ENCODE results near the gene UCN.
"Not testable (repeated sequence)": the region's sequence is repeated elsewhere in the genome, so short reads cannot be mapped to it uniquely, and the experiment has no call there.

Gene UCN

DNA sequence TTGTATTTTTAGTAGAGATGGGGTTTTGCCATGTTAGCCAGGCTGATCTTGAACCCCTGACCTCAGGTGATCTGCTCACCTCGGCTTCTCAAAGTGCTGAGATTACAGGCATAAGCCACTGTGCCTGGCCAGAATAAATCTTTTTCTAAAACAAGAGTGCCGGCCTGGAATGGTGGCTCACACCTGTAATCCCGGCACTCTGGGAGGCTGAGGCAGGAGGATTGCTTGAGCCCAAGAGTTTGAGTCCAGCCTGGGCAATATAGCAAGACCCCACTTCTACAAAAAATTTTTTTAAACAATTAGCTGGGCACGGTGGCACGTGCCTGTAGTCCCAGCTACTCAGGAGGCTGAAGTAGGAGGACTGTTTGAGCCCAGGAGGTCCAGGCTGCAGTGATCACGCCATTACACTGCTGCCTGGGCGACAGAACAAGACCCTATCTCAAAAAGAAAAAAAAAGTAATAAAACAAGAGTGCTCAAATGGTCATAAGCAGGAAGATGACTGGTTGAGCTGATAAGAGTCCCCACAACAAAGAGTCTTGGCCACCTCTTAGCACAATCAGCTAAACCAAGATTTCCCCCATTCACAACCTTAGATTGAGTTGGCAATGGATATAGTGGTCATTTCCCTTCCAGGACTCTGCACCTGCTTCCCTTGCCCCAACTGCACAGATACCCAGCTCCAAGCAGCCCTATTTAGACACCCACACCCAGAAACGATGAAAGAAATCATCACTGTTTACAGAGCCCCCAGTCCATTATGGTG, 5.8 kb upstream of the UCN start:
- DNase-seq = no peak

GRCh38 chr2:27312152-27312551, 3.9 kb upstream of the UCN start:
- DNase-seq = no peak

DNA sequence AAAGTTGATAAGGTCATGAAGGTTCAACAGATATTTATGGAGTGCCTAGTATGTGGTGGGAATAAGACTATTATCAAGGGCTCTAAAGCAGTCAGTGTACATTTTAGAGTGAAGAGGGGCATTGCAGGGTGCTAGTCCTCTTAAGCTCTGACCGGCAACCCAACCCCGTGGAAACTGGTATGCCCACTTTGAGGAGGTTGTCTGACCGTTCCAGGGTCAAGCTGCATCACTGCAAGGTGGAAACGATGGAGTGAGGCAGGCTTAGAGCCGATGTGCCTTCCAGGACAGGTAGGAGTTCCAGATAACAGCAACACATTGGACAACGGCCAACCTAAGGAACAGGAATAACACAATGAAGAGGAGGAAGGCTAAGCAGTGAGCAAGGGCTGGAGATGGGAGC, 1.4 kb upstream of the UCN start:
- no peak for DNase-seq

DNA sequence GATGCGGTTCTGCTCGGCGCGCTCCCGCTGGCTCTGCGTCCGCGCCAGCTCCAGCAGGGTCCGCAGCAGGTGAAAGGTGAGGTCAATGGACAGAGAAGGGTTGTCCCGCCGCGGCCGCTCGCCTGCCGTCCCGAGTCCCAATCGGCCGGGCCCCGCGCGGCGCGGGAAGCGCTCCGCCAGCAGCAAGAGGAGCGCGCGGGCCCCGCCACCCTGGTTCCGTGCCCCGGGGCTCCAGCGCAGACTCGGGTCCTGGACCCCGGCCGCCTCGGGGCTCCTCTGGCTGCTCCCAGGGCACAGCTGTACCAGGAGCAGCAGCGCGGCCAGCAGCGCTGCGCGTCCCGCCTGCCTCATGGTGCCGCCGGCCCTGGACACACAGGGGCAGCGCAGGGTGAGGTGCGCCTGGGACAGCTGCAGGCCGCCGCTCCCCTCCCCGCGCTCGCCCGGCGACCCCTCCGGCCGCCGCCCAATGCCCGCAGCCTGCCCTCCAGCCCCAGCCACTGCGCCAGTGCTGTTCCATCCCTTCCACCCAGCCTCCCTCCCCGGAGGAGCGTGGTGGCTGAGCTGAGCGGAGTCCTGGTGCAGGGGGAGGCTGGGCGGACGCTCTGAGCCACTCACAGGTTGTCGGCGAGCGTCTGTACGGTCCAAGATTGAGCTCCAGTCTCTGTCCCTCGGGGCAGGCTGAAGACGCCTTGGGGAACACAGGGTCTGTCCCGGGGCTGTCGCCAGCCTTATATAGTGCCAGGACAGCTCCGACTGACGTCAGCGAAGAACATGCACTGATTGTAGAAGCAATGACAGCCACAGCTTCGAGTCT, 493 bp downstream of the UCN start:
- DNase-seq = no peak

- DNase-seq = no peak
Measured at GRCh38 chr2:27307287-27307544, 1.0 kb downstream of the UCN start.

DNA sequence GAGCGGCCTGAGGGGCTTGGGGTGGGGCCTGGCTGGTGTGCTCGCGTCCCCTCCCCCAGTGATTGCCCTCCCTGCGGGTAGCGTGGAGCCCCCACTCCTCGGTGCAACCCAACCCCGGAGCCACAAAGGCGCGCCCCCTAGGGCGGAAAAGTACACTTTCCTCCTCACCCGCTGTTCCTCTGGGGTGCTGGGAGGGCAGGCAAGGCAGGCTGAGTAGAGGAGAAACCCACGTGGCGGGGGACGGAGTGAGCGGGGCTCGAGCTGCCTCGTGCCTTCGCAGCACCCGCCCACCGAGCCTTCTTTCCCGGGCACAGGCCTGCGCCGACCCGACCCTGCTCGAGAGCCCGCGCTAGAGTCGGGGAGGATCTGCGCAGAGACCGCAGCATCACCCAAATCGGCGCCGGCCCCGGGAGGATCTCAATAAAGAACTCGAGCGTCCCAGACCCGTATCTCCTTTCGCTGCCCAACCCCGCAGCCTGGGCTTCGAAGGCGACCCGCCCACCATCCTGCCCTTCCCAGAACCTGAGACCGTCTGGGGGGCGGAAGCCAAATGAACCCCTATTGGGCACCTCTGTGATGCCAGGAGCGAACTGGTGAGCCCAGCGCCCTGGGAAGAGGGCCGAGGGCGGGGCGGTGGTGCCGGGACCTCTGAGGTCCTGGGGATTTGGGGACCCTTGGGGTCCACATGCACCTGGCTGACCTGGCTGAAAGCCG, 1.5 kb downstream of the UCN start:
- no peak for DNase-seq

DNA sequence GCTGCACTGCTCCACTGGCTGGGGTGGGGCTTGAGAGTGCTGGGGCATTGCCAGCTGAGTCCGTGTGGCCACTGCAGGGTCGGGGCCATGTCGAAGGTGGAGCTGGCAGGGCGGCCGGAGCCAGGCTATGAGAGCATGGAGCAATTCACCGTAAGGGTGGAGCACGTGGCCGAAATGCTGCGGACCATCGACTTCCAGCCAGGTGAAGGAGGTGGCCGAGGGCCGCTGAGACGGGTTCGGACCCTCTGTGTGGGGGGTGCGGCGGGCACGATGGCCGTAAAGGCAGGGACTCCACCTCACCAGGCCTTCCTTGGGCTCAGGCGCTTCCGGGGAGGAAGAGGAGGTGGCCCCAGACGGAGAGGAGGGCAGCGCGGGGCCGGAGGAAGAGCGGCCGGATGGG, 2.1 kb downstream of the UCN start:
- no peak for DNase-seq

DNA sequence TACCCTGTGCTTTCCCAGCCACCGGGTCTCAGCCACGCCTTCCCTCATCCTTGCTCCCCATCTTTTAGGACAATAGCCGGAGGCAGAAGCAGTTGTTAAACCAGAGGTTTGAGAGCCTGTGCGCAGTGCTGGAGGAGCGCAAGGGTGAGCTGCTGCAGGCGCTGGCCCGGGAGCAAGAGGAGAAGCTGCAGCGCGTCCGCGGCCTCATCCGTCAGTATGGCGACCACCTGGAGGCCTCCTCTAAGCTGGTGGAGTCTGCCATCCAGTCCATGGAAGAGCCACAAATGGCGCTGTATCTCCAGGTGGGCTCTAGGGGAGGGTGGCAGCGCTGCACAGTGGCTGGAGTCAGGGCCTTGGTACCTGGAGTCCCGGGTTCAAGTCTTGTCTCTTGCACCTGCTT, 2.7 kb downstream of the UCN start:
- DNase-seq = no peak

- no peak for DNase-seq
Measured at GRCh38 chr2:27304488-27305240, 3.6 kb downstream of the UCN start.

DNA sequence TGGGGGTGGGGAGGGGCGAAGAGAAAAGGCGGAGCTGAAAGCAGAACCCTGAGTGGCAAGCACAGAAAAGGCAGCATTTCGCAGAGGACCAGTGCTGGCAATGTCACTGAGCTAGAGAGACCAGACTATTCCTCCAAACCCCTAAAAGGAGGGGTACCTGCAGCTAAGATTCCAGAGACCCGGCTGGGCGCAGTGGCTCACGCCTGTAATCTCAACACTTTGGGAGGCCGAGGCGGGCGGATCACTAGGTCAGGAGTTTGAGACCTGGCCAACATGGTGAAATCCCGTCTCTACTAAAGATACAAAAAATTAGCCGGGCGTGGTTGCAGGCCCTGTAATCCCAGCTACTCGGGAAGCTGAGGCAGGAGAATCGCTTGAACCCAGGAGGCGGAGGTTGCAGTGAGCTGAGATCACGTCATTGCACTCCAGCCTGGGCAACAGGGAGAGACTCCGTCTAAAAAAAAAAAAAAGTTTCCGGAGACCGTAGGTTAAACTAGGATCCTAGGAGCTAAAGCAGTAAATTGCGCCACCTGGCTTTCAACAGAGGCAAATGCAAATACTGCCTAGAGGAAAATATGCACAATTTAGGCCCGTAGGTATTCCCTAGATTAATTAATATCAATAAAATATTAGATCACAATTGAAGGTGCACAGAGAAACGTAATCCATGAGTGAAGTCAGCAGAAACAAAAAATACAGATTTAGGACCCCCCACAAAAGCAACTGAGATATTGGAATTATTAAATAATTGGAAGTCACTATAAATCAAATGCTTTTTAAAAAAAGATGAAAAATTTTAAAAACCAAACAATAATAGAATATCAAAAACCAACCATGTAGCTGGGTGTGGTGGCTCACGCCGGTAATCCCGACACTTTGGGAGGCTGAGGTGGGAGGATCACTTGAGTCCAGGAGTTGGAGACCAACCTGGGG, 4.9 kb downstream of the UCN start:
- DNase-seq = peak; percentile 79

- DNase-seq = not testable (repeated sequence)
Measured at GRCh38 chr2:27300606-27301005, 7.6 kb downstream of the UCN start.

DNA sequence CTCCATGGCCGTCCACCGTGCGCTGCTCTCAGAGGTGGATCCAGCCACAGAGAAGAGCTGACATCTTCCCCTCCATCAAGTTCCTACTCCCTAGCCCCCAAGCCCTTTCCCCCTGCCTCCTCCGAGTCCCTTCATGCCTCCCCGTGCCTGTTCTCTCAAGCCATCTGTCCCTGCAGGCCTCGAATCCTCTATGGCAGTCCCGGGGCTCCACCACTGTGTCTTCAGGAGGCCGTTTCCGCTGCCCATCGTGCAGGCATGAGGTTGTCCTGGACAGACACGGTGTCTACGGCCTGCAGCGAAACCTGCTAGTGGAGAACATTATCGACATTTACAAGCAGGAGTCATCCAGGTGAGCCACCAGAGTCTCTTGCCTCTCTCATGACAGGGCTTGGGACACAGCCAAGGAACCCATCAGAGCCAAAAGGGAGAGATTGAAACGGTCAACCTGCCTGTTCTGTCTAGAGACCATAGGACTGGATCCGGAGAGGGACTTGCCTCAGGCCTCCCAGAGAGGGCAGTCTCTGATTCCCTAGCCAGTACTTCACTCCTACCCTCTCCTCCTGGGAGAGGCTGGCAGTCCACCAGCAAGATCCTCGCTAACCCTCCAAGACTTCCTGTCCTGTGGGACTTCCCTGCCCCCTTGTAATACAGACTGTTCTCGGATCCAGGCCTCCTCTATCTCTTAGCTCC, 9.7 kb downstream of the UCN start:
- no peak for DNase-seq

- DNase-seq = no peak
Measured at GRCh38 chr2:27297195-27297594, 11.1 kb downstream of the UCN start.

GRCh38 chr2:27296481-27296880, 11.8 kb downstream of the UCN start:
- DNase-seq = no peak

DNA sequence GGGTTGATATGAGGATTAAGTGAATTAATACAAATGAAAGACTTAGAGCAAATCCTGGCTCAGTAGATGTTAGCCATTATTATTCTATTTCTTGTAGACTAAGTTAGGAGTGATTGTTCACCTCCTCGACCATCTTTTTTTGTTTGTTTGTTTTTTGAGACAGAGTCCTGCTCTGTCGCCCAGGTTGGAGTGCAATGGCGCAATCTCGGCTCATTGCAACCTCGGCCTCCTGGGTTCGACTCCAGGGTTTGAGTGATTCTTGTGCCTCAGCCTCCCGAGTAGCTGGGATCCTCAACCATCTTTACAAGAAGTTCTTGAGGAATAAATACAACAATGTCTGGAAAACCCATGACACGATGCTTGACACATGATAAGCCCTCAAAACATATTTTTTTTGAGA, 13.3 kb downstream of the UCN start:
- no peak for DNase-seq

GRCh38 chr2:27291865-27292264, 16.4 kb downstream of the UCN start:
- DNase-seq = no peak

DNA sequence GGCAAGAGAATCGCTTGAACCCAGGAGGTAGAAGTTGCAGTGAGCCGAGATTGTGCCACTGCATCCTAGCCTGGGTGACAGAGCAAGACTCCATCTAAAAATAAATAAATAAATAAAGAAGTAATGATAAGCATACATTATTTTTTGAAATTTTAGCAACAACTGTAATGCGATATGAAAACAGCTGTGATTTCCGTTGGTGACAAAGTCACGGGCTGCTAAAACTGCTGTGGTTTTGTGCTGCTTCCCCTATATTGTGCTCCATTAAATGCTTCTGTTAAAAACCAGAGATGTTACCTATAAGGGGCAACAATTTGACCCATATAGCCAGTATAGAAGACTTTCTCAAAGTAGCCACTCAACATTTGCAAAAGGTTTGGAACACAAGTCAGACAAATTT, 17.7 kb downstream of the UCN start:
- no peak for DNase-seq

DNA sequence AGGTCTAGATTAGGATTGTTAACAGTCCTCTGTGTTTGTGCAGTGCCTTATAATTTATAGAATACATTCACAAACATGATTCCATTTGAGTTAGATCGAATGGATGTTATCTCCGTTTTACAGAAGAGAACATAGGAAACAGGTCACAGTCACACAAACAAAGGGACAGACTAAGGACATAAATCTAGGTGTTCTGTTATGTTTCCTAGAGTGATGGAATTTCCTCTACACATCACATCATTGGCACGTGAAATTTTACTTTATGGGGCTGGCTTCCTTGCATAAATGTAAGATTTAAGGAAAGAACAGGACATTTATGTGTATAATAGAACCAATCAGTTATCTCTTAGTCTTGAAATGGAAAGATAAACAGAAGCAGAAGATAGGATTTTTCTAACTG, 19.6 kb downstream of the UCN start:
- DNase-seq = no peak

DNA sequence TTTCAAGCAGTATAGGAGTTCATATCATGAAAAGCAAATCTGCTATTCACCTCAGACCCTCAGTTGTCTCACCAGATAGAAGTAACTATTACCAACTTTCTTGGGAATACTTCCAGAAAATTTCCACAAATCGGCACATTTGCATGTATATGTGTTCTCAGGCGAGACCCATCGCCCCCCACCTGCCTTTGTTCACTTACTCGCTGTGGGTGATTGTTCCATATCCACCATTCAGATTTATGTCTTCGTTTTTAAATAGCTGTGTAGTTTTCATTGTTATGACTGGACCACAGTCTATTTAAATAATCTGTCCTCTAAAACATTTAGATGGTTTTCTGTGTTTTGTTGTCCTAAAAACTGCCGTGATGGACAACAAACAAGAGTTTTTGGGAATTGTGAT, 22.8 kb downstream of the UCN start:
- DNase-seq = no peak

- DNase-seq = no peak
Measured at GRCh38 chr2:27284996-27285395, 23.2 kb downstream of the UCN start.

DNA sequence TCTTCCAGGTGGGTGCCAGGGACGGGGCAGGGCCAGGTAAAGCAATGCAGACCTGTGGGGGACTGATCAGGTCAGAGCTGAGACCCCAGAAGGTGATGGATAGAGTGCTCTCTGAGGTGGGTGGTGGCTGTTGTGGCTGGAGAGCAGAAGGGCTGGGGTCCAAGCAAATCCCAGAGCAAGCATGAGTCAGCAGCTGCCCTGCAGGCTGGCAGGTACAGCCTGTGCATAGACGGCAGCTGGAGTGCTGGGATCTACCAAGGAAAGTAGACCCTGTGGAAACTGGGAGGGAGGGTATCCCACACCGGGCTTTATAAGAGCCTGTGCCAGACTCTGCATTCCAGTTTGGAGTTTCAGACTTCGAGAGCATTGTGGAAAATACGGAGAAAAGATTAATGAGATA, 25.4 kb downstream of the UCN start:
- DNase-seq = no peak
